ENCODE measurements around the gene CDS1. TPM values are rescaled to one million over a fixed set of nuclear protein-coding genes. Genes with fewer than 3 reads are reported as not detected.

The CDS1 gene
- total RNA-seq, 2 donors from 2014 or later: 0.27 to 0.63 TPM

- no peaks in the 10 kb centered on the region for H3K27me3 ChIP-seq (replicated peaks; ENCODE audit: insufficient read depth)
- no peak overlapping the region for H3K4me3 ChIP-seq
- no peak for TF ChIP-seq CTCF (IDR thresholded peaks at IDR 0.05)
- ATAC-seq (ENCODE audit: insufficient number of reproducible peaks, low FRiP score, low read depth) (no peak), DNase-seq (ENCODE audit: low spot score) (no peak)
- peaks cover 37% of the 10 kb centered on the region for H3K36me3 ChIP-seq
- no peak overlapping the region for H3K27ac ChIP-seq
- H3K4me1 ChIP-seq (ENCODE audit: control insufficient read depth in 1 of 2, low read depth in 2 of 2): no peaks in the 10 kb centered on the region
- no peaks in the 10 kb centered on the region for H3K9me3 ChIP-seq
These were observed 114.2 kb downstream of the CDS1 start for GRCh38 chr4:84697159-84697558.

GRCh38 chr4:84697615-84698201, 114.8 kb downstream of the CDS1 start:
- Histone ChIP-seq H3K4me1 (ENCODE audit: control insufficient read depth in 1 of 2, low read depth in 2 of 2) (no peaks in the 10 kb centered on the region), H3K27me3 (replicated peaks; ENCODE audit: insufficient read depth) (no peaks in the 10 kb centered on the region), H3K27ac (no peak overlapping the region), H3K4me3 (no peak overlapping the region), H3K36me3 (peaks cover 40% of the 10 kb centered on the region), H3K9me3 (no peaks in the 10 kb centered on the region)
- no peak for TF ChIP-seq CTCF (IDR thresholded peaks at IDR 0.05)
- ATAC-seq (ENCODE audit: insufficient number of reproducible peaks, low FRiP score, low read depth) (no peak), DNase-seq (ENCODE audit: low spot score) (no peak)

- Histone ChIP-seq H3K4me3 (no peak overlapping the region), H3K27ac (no peak overlapping the region), H3K27me3 (replicated peaks; ENCODE audit: insufficient read depth) (no peaks in the 10 kb centered on the region), H3K36me3 (peaks cover 51% of the 10 kb centered on the region), H3K9me3 (no peaks in the 10 kb centered on the region), H3K4me1 (ENCODE audit: control insufficient read depth in 1 of 2, low read depth in 2 of 2) (no peaks in the 10 kb centered on the region)
- no peak for TF ChIP-seq CTCF (IDR thresholded peaks at IDR 0.05)
- no peak for ATAC-seq (ENCODE audit: insufficient number of reproducible peaks, low FRiP score, low read depth)
- no peak for DNase-seq (ENCODE audit: low spot score)
These were observed 116.2 kb downstream of the CDS1 start for GRCh38 chr4:84699001-84699671.

Other genes starting within 250 kb of the CDS1 start
- gene NKX6-1, start 83.8 kb upstream of the CDS1 start, total RNA-seq: 1 to 10 TPM in 1 of 2 donors, not detected in 1; 1.2 TPM

All from thoracic aorta (tissue), 2 donors.